Renal cortex interstitium (tissue), 11 donors: Measurements from ENCODE around the gene LRMDA. TPM values are rescaled to one million over a fixed set of nuclear protein-coding genes. Genes with fewer than 3 reads are reported as not detected.
"Not testable (repeated sequence)": the region's sequence is repeated elsewhere in the genome, so short reads cannot be mapped to it uniquely, and the experiment has no call there.

Experiments used
- DNase-seq, 11 donors: peaks; one replicate each; pipeline ENCODE4 v3.0.0-alpha.2; 2013; ENCODE audit warnings: low read depth in 9 of 11, low spot score in 4 of 11; ENCODE audit errors: extremely low read depth in 1 of 11
- polyA plus RNA-seq, 3 donors: library from polyadenylated mRNA; unstranded; fragments of 120-200 nt; gene quantifications; one replicate each; pipeline ENCODE4 v1.2.1, GENCODE V29; 2013; ENCODE audit not compliant: insufficient read length in 3 of 3

LRMDA gene
- polyA plus RNA-seq, 3 donors = 17.1 to 22.3 (median 21.0) TPM

DNA sequence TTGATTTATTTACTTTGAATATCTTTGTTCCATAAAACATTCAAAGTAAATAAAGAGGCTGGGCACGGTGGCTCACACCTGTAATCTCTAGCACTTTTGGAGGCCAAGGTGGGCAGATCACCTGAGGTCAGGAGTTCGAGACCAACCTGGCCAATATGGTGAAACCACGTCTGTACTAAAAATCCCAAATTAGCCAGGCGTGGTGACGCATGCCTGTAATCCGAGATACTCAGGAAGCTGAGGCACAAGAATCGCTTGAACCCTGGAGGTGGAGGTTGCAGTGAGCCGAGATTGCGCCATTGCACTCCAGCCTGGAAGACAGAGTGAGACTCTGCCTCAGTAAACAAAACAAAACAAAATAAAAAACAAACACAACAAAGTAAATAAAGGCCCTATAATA, 1153.0 kb downstream of the LRMDA start:
- DNase-seq = not testable (repeated sequence)

Other genes with a start within 250 kb of the LRMDA start
- 100 to 1,000 TPM; 207 to 263 (median 238) TPM for gene VDAC2, start 220.8 kb upstream of the LRMDA start, polyA plus RNA-seq
- gene COMTD1, start 195.7 kb upstream of the LRMDA start, polyA plus RNA-seq = 10 to 100 TPM in 2 of 3 donors, 1 to 10 TPM in 1; 4.3 to 10.5 (median 10.3) TPM
- 10 to 100 TPM; 48.0 to 88.0 (median 76.2) TPM for gene ZNF503, start 29.9 kb upstream of the LRMDA start, polyA plus RNA-seq